Lower leg skin (tissue), 4 donors: ENCODE results near the gene PTOV1. TPM values are rescaled to one million over a fixed set of nuclear protein-coding genes. Genes with fewer than 3 reads are reported as not detected.

ENCODE experiments used
- DNase-seq, 2 donors: peaks; one replicate each; pipeline ENCODE4 v3.0.0-alpha.2; 2019; ENCODE audit warnings: low spot score in 2 of 2
- H3K4me3 ChIP-seq: fragments of 200-600 bp; sonication (generic); 2 replicates; pipeline ENCODE4 v1.5.1; 2017; ENCODE audit warnings: mild to moderate bottlenecking, low read depth; ENCODE audit not compliant: poor library complexity, severe bottlenecking
- POLR2A ChIP-seq, 2 donors: fragments of 450-650 bp; IDR thresholded peaks; one replicate each; pipeline ENCODE4 v1.6.1; 2016 to 2017; ENCODE audit warnings: antibody characterized with exemption in 2 of 2, mild to moderate bottlenecking in 1 of 2, moderate library complexity in 1 of 2
- WGBS, 2 donors: methylation state at CpG; one replicate each; pipeline ENCODE4 v1.1.5; 2018; 5-methylcytosine and 5-hydroxymethylcytosine counted together
- intact Hi-C: fragments of 100-400 bp; cut with DNase I; formaldehyde crosslinking; loops from one replicate; pipeline ENCODE4 v1.15.0; 2023; ENCODE audit warnings: low total_unique reads
- total RNA-seq, 4 donors: library from RNA; depleted of rRNA; stranded (reverse); fragments of >200 nt; gene quantifications; one replicate each; pipeline ENCODE4 v1.1.0, GENCODE V29; 2016
- TF ChIP-seq, protein P1 (sequence below), 3 donors: fragments of 450-650 bp; IDR thresholded peaks; one replicate each; pipeline ENCODE4 v1.5.1; 2016; ENCODE audit warnings: antibody characterized with exemption in 3 of 3, mild to moderate bottlenecking in 3 of 3, moderate library complexity in 2 of 3

Gene PTOV1
- total RNA-seq, 4 donors from 2014 or later: 62.4 to 122 (median 92.5) TPM

DNA sequence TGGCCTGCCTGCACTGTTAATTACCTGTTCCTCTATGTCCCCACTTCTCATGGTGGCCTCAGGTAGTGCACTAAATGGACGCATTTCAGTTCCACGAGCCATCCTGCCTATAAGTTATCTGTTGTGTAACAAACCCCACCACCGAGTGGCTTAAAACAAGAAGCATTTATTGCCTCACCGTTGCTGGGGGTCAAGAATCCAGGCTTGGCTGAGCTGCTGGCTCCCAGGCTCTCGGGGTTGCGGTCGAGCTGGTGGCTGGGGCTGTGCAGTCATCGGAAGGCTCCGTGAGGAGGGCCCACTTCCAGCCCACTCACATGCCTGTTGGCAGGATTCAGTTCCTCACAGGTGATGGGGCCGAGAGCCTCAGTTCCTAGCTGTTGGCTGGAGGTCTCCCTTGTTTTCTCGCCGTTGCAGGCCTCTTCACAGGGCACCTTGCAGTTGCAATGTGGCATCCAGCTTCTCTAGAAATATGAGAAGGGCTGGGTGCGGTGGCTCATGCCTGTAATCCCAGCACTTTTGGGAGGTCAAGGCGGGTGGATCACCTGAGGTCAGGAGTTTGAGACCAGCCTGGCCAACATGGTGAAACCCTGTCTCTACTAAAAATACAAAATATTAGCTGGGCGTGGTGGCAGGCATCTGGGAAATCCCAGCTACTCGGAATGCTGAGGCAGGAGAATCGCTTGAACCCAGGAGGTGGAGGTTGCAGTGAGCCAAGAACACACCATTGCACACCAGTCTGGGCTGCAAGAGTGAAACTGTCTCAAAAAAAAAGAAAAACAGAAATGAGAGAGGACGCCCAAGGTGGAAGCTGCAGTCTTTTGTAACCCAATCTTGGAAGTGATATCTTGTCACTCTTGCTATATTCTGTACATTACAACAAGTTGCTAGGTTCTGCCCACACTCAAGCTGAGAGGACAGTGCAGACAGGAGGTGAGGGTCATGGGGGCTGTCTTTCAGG, 6.5 kb upstream of the PTOV1 start:
- intact Hi-C loops: no loop called here
- H3K4me3 ChIP-seq: no peak overlapping the region
- no peak for TF ChIP-seq POLR2A (IDR thresholded peaks at IDR 0.05)
- TF ChIP-seq, protein P1, sequence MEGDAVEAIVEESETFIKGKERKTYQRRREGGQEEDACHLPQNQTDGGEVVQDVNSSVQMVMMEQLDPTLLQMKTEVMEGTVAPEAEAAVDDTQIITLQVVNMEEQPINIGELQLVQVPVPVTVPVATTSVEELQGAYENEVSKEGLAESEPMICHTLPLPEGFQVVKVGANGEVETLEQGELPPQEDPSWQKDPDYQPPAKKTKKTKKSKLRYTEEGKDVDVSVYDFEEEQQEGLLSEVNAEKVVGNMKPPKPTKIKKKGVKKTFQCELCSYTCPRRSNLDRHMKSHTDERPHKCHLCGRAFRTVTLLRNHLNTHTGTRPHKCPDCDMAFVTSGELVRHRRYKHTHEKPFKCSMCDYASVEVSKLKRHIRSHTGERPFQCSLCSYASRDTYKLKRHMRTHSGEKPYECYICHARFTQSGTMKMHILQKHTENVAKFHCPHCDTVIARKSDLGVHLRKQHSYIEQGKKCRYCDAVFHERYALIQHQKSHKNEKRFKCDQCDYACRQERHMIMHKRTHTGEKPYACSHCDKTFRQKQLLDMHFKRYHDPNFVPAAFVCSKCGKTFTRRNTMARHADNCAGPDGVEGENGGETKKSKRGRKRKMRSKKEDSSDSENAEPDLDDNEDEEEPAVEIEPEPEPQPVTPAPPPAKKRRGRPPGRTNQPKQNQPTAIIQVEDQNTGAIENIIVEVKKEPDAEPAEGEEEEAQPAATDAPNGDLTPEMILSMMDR (IDR thresholded peaks at IDR 0.05): no peak
- WGBS, 2 donors: 79 to 80% methylated on average over 13 to 18 of the region's 18 CpGs
- no peak for DNase-seq

GRCh38 chr19:49845414-49845813, 5.5 kb upstream of the PTOV1 start:
- no peak for DNase-seq
- intact Hi-C loops: no loop called here
- TF ChIP-seq, protein P1 (IDR thresholded peaks at IDR 0.05): no peak
- TF ChIP-seq POLR2A (IDR thresholded peaks at IDR 0.05): no peak
- WGBS, 2 donors: 44 to 55% methylated on average over 3 of the region's 3 CpGs
- no peak overlapping the region for H3K4me3 ChIP-seq

GRCh38 chr19:49846408-49846807, 4.6 kb upstream of the PTOV1 start:
- intact Hi-C loops: no loop called here
- no peak overlapping the region for H3K4me3 ChIP-seq
- DNase-seq: no peak
- TF ChIP-seq, protein P1 (IDR thresholded peaks at IDR 0.05): no peak
- no peak for TF ChIP-seq POLR2A (IDR thresholded peaks at IDR 0.05)
- 82% methylated on average over 5 of the region's 5 CpGs for WGBS, 2 donors

DNA sequence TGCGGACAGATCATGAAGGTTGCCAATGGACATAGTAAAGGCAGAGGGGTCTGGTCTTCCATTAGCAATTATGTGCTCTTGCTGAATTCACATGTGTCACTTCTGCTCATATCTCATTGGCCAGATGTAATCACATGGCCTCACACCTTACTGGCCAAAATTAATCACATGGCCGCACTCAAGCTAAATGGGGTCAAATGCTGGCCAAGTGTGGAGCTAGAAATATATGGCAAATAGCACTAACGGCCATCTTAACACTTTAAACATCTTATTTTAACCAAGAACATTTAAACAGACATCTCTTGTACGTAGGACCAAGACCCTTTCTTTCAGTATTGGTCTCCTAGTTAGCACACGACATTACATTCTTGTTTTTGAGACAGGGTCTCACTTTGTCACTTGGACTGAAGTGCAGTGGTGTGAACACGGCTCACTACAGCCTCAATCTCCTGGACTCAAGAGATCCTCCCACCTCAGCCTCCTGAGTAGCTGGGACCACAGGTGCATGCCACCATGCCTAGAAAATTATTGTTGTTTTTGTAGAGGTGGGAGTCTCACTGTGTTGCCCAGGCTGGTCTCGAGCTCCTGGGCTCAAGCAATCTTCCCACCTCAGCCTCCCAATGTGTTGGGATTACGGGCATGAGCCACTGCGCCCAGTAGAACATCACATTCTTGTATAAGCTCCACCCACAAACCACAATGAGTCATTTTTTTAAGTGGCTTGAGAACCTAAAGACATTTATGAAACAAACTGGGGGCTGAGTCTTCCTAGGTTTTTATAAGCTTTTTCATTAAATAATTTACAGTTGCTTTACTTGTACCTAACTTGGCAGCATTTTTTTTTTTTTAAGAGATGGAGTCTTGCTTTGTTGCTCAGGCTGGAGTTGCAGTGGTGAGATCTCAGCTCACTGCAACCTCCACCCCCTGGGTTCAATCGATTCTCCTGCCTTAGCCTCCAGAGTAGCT, 2.9 kb upstream of the PTOV1 start:
- no peak for DNase-seq
- no peak overlapping the region for H3K4me3 ChIP-seq
- 82 to 85% methylated on average over 10 of the region's 10 CpGs for WGBS, 2 donors
- TF ChIP-seq, protein P1 (IDR thresholded peaks at IDR 0.05): no peak
- TF ChIP-seq POLR2A (IDR thresholded peaks at IDR 0.05): no peak
- intact Hi-C loops: no loop called here

DNA sequence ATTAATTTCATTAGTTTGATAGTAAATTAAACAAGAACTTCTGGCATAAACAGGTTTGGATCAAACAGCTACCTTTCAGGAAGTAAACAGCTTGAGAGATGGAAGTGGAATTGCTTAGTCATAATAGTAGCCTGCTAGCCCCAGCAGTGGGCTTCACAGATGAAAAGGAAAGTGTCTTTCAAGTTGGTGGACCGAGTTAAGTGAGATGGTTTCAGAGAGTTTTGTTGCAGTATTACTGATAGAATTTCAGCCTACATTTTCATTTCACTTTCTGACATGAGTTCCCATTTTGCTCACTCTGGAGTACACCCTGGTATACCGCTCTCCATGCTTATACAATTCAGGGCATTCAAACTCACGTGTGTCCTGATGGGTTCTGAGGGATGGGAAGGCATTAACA, 2.0 kb upstream of the PTOV1 start:
- no peak for DNase-seq
- WGBS, 2 donors: 88 to 93% methylated on average over 3 of the region's 3 CpGs
- intact Hi-C loops: no loop called here
- no peak for TF ChIP-seq POLR2A (IDR thresholded peaks at IDR 0.05)
- TF ChIP-seq, protein P1 (IDR thresholded peaks at IDR 0.05): no peak
- no peak overlapping the region for H3K4me3 ChIP-seq
